HG03354 (cell line): ENCODE data around the gene ANKRD28.

ENCODE experiments used
- ATAC-seq: cut with Tn5 transposase; IDR thresholded peaks from one replicate; pipeline ENCODE4 v1.9.1; 2021; ENCODE audit warnings: mild to moderate bottlenecking; ENCODE audit not compliant: unreplicated experiment, poor library complexity, severe bottlenecking

Gene ANKRD28

DNA sequence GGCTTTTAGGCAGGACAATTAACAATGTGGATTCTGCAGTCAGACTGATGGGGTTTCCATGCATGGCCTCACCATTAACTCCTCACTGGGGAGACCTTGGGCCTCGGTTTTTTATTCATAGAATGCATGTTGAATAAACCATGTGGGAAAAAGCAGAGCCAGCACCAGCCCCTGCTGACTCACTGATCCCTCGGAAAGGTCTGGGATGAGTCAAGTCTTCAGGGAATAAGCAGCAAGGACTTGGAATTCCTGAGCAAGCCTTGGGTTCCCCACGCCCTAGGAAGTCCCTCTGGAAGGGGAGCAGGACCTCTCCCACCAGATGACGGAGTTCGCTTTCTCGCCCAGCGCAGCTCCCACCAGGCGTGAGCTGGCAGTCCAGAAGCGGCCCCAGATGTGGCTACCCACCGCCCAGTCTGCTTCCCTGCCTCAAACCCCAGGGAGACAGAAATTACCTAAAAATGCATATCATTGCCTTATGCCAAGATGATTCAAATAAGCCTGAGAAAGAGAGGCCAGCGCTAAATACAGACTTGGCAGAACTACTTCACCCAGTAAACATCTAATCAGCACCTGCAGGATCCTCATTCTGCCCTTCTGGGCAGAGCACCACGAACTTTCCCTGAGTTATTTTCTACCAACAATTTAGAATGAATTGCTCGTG is 150.8 kb downstream of the ANKRD28 start:
- ATAC-seq: peak; percentile 34

DNA sequence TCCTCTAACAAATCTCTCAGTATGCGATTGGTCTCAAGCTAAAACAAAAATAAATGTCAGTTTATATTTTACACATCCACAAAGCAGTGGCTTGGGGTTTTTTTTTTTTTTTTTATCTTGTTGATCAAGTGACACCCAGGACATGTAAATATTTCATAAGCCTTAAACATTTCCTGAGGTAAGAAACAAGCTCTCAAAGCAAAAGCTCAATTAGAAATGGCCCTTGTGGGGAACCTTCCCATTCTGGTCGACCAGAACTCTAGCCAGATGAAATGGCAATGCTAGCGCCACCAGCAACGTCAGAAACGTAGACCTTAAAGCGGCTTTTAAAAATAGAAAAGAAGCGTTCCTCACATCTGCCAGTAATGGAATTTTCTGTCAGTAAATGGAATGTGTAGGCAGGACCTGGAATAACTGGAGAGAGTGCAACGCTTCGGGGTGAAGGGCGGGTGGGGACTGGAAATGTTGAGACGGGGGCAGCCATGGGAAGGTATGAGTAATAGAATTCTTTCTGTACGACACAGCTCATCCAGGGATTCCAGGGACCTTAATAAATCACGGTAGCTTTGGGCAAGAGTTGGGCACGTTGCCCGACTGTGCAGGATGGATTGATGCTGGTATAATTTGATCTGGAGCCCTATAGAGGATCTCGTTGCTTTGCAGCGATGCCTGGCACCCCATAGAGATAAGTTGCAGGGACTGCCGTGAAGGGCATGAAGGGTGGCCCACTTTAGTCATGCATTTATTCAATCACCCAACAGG is 151.9 kb downstream of the ANKRD28 start:
- no peak for ATAC-seq

DNA sequence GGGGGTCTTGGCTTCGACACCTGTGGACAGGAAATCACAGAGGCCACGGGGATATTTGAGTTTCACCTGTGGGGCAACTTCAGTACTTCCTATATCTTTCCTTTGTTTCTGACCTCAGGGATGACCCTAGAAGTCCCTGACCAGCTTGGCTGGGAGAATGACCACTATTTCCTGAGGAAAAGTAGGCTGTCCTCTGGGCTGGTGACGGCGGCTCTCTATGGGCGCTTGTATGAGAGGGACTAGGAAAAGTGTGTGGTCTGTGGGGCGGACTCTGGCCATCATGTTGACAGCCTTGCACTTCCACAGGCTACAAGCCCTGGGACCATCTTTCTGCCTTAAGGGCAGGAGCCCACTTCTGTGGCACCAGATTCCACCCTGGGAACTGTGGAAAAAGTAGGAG is 152.5 kb downstream of the ANKRD28 start:
- no peak for ATAC-seq

DNA sequence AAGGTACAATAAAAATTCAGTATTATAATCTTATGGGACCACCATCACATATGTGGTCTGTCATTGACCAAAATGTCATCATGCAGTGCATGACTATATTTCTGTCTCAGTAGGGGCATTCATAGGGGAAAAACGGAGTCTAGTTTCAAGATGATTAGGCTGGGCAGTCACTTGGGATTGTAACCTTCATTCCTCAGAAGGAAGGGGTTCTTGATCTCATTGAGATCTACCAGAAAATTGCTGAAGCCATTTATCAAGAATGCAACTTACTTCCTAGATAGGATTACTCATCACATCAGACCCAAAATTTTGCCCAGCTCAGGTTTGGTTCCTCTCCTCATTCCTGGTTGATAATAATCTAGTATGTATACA is 158.9 kb downstream of the ANKRD28 start:
- no peak for ATAC-seq

DNA sequence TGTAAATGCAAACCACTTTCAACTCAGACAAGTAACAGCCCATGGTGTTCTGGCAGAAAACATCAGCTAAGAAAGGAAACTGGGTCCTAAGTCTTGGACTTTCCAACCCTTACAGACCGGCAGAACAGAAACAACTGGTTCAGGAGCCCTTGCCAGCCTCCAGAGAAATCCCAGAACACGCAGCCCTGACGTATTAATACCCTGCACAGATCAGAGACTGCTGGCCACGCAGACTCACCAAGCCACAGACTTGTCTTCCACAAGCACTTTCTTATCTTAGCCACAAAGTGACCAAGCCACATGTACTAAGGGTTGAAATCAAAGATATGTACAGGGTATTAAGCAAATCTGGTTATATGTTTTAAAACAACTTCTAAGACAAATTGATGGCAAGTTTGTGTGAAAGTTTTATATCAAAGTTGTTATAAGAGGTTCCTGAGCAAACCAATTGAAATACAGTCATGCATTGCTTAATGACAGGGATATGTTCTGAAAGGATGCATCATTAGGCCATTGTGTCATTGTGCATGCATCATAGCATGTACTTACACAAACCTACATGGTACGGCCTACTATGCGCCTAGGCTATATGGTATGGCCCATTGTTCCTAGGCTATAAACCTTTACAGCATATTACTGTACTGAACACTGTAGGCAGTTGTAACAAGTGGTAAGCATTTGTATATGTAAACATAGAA is 159.4 kb downstream of the ANKRD28 start:
- ATAC-seq: no peak

DNA sequence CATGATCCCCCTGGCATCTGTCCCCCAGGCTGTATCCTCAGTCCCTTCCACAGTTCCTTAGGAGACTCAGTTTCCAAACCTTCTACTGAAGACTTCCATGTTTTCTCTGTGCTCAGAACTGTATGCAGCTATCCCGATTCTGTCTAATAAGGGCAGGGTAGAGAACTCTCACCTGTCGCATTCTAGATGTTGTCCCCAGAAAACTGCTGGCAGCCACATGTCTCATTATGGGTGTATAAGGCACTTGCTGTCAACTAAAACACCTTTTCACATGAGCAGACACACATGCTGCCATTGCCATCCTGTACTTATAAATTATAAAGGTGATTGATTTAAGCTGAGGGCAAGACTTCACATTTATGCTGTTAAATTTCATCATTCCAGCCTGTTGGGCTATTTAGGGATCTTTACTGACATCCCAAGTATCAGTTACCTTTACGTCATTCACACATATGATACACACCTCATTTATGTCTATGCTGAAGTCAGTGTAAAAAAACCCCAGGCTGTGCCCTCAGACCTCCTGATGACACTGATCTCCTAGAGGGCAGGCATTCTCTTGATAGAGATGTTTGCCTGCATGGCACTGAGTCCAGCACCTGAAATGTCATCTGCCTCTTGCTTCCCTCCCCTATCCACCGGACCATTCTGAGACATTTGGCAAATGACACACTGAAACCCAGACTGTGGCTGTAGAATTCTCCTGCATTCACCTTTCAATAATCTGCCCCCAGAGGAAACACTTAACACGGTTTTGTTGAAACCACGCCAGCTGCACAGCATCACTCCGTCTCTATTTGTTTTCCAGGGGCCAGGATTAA is 160.4 kb downstream of the ANKRD28 start:
- no peak for ATAC-seq

DNA sequence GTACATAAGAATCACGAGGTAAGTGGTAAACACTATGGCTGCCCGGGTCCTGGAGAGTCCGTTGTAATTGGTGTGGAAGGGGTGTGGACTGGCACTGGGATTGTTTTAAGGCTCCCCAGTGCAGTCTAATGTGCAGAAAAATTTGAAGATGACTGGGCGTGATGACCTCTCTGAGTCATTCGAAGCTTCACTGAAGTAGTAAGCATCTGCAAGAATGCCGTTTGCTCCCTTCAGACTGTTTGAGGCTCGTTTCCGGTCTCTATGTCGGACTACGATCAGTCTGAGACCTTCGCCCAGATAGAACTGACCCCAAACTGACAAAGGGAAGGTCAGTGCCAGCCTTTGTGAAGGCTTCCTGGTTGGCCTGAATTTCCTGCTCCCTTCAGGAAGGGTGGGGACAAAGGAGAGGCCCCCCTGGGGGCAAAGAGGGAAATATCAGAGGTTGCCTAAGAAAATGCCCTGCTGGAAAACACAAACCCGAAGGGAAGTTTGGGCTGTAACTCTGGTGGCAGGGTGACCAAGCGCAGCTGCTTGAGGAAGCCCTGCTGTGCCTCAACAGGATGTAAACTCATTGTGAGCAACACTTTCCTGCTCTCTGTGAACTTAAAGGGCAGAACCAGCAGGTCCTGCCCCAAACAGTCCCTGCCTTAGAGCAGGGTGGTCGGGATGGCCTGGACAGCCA is 161.6 kb downstream of the ANKRD28 start:
- ATAC-seq: peak; percentile 54

DNA sequence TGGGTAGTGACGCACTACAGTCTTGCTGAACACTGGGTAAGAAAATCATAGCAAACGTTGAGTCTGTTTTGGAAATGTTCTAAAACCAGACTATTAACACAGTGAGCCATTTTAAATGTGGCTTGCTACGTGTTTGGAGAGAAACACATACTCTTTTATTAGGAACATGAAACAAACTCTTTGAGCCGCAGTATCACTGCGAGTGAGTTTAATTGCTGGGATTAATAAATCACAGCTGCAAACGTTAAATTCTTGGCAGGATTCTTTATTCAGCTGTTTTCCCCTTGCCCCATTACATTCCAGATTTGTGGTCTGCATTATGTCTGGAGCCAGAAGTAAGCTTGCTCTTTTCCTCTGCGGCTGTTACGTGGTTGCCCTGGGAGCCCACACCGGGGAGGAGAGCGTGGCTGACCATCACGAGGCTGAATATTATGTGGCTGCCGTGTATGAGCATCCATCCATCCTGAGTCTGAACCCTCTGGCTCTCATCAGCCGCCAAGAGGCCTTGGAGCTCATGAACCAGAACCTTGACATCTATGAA is 162.6 kb downstream of the ANKRD28 start:
- no peak for ATAC-seq

DNA sequence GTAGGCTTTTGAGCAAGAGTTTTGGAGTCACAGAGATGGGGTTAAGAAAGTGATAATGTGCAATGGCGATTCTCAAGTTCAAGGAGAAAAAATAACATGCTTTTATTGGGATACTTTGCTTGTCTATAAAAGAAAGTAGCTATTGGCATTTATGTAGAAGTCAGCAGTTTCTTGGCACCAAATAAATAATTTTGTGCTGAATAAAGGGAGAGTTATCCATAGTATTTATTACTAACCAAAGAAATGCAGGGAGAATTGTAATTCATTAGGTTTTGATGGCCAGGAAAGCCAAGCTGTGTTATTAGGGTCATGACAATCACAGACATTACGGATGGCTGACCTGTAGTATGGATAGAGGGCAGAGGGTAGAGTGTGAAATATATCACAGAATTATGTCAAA is 163.1 kb downstream of the ANKRD28 start:
- no peak for ATAC-seq

DNA sequence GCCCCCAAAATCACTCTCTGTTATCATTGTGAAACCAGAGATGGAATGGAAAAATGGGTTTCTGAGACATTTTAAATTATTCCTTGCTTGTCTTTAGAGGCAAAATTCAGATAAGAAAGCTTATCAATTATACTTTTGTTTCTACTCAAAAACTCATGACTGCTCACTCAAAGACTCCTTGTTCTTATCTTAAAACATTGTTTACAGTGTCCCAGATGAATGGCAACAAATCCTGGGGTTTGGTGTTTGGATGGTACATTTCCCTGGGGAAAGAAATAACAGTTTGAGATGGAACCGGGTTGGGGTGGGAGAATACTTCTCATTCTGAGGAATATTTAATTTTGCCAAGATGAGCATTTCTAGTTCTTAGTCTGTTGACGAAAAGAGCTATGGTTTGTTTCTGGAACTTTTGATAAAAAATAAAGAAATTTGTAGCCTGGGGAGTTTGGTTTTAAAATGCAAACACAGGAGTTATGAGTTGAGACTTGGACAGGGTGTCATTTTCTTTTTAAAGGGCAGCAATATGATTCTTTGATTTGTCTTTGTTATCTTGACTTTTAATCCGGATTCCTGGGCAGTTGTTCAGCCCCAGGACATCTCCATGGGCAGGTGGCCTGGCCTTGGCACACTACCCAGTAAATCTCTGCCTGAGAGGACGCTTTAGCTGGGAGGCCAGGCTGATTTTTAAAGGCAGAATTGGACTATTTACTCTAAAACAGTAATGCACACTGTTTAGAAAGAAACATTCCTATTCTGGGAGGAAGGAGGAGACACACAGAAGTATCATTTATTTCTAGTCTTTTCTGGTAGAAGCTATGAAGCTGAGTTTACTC is 163.8 kb downstream of the ANKRD28 start:
- ATAC-seq: no peak

DNA sequence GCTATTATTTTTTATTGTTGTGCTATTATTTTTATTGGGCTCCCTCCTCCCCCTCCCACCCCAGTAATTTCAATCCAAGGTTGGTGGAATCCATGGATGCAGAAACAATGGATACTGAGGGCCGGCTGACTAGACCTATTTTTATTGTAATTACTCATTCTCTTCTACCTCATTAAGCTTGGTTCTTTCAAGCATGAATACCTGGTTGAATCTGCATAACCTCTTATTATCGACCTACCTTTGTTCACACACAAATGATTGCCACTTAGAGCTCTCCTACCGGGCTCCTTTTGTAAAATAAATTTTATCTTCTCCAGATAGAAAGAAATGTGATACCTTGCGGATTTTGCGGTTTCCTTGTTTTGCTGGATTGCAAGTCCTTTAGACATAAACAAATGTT is 164.6 kb downstream of the ANKRD28 start:
- no peak for ATAC-seq

DNA sequence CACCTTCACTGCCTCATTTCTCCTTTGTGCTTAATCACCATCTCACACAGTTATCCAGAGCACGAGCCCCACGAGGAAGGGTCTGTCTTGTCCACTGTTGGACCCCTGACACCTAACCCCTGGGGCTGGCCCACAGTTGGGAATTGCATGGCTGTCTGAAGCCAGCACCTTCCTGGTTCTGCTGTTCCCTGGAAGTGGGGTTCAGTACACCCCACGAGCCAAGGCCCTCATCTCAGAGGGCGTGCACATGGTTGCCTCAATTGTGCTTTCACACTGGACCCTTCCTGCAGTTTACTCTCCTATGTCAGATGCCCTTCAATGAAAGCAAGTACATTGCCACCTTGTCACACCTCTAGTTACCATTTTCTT is 165.6 kb downstream of the ANKRD28 start:
- ATAC-seq: no peak

DNA sequence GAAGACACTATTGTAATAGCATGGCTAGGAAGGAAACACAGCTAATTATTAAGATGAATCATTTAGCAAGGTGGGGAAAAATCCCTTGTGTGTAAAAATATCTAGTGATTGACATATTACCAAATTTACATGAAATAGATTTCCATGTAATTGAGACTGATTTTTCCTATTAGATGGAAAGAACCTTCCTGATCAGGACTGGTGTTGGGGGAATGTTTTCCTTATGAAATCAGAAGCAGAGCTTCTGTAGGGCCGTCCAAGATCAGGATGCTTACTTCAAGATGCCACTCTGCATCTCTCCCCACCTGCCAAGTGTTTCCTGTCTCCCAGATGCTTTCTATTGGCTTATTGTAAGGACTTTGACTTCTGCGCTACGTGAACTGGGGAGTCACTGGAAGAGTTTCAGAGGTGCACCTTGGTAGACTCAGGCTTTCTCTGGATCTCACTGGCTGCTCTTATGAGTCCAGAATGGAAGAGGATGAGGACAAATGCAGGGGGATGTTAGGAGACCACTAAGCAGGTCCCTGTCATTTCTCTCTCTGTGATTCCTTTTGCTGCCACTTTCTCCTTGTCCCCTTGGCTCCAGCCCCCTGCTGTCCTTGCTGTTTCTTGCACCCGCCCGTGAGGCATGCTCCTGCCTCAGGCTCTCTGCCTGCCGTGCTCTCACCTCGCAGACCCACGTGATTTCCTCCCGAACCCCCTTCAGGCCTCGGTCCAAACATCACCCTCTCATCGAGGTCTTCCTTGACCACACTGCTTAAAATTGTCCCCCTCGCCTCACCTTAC is 166.2 kb downstream of the ANKRD28 start:
- no peak for ATAC-seq

DNA sequence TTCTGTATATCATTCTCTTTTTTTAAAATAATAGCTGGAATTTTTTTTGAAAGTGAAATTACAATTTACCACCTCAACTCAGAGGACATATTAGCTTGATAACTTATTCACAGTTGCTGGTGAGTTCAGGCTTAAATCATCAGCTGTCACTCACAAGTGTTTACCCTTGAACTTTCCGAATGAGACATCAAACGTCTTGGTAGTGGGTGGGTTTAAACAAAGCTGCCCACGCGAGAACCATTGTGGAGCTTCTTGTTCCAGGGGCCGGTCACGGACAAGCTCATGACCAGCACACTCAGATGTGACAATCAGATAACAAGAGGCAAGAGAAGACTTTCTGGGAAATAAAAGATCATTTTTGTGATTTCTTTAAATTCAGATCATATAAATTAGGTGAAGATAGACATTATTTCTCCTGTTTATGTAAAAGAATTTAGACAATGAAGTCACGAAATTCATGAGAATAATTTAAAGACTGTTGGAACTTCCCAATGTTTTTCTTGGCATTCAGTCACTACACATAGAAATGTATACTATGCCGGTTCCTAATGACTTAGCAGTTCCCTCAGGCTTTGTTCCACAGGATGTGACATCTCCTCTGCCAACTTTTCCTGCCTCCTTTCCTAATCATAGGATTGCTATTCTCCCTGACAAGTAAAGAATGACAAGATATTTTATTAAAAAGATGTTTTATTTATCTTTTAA is 167.0 kb downstream of the ANKRD28 start:
- peak; percentile 70 for ATAC-seq

DNA sequence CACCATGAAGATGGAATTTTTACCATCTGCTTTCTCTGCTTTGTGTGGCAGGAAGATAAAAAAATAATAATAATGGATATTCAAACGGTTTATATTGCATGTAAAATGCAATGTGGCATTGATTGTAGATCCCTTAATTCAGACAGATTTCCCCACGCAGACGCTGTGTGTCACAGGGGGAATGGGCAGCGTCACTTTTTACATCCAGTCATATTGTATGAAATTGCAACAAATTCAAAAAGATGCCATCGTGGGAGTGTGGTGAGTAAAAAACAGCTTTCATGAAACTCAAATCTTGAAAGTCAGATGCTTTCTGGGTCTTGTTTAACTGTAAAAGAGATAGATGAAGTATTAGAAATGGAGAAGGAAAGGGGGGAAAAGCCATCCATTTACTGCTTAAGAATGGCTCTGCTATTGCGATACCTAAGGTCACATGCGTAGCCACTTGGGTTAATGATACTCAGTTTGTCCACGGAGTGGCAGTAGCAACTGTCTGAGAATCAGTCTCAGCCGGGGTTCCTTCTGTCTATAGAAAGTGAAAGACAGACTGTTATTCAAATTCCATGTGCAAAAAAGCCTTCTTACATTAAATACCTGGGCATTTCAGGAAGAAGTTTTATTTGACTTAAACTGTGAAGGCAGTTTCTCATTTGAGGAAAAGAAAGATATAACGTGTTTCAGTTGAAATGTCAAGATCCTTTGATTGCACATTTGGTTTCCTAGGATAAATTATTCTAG is 167.8 kb downstream of the ANKRD28 start:
- peak; percentile 97 for ATAC-seq

DNA sequence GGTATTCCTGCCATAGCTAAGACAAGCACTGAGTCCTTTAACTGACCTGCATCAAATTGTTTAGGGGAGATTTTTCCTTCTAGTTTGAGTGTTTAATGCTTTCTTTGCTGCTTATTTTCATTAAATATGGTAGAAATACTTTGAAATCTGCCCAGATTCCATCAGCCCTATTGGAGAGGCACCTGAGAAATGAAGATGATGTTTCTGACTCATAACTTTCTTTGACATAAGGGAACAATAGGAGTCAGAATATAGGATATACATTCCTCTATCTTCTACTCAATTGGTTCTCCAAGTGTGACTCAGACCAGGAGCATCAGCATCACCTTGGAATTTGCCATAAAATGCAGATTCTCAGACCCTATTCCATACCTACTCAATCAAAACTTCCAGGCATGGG is 168.8 kb downstream of the ANKRD28 start:
- no peak for ATAC-seq
